Measurements from ENCODE around the gene TRIM34. TPM values are rescaled to one million over a fixed set of nuclear protein-coding genes. Genes with fewer than 3 reads are reported as not detected.

The TRIM34 gene, protein sequence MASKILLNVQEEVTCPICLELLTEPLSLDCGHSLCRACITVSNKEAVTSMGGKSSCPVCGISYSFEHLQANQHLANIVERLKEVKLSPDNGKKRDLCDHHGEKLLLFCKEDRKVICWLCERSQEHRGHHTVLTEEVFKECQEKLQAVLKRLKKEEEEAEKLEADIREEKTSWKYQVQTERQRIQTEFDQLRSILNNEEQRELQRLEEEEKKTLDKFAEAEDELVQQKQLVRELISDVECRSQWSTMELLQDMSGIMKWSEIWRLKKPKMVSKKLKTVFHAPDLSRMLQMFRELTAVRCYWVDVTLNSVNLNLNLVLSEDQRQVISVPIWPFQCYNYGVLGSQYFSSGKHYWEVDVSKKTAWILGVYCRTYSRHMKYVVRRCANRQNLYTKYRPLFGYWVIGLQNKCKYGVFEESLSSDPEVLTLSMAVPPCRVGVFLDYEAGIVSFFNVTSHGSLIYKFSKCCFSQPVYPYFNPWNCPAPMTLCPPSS
- 5.1 and 12.1 TPM in 2 replicates for total RNA-seq (2014; rRNA removed; shearing (Covaris generic))
- polyA plus RNA-seq (2016; fragmentation: Nextera tagmentation; extraction: Ambion mirVana): 3.9 and 4.0 TPM in 2 replicates

DNA sequence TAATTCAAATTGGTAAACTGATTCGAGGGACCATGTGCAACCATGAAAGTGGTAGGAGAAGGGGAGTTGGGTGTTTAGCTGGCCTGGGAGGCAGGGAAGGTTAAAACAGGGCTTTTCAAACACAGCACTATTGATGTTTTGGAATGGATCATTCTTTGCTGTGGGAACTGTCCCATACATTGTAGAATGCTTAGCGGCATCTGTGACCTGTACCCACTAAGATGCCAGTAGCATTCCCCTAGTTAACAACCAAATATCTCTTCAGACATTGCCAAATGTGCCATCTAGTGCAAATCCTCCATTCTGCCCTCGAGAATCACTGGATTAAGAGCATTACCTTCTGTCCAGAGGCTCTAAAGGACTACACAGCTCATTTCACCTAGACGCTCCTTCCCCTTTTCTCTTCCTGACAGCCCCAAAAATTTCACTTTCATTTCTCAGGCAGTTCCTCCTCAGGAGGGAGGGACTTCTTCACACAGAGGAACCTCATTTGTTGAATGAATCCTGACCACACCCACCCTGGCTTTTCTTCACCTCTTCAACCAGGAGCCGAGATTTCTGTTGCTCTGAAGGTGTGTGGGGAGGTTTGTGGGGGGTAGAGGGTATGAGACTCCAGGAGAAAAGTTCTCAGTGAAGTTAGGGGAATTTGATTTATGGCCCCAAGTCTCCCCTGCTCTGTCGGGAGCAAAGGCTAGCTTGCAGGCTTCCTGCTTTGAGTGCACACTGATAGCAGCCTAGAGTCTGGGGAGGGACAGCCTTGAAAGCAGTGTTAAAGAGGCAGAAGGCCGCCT is at the start of gene TRIM34:
TRIM34 (plus strand) TSS at position 513 of the 791 bp plus-strand sequence. CDS start 7,331 bp downstream, outside the sequence.
- in situ Hi-C loops (cut with MboI): no loop called here

DNA sequence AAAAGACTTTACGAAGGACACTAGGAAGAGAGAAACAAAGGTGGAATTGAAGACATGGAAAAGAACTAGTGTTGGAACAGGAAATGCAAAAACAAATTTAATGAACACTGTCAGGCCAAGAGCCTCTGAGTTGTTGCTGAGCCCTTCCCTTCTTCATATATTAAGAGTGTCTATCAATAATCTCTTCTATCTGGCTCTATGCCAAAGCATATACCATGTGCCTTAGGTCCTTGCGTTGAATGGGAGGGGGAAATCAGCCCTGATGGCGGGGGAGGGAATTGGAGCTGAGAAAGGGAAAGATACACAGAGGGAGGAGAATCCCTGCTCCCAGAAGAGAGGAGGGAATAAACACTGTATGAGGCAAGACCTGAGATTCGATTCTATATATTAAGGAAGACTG is 49.6 kb upstream of the TRIM34 start:
- no peak overlapping the region for H3K27ac ChIP-seq
- H3K36me3 ChIP-seq (ENCODE audit: low read depth): no peaks in the 10 kb centered on the region
- no peaks in the 10 kb centered on the region for H3K79me2 ChIP-seq (ENCODE audit: insufficient read depth)
- H2AFZ ChIP-seq: no peak overlapping the region
- H3K4me1 ChIP-seq (ENCODE audit: insufficient read depth): no peaks in the 10 kb centered on the region
- H4K20me1 ChIP-seq (ENCODE audit: insufficient read depth): no peaks in the 10 kb centered on the region
- H3K9me3 ChIP-seq (ENCODE audit: low read depth): no peaks in the 10 kb centered on the region
- H3K9ac ChIP-seq: no peak overlapping the region
- no peaks in the 10 kb centered on the region for H3K27me3 ChIP-seq (replicated peaks; ENCODE audit: insufficient read depth)
- no peaks in the 10 kb centered on the region for H3K9me2 ChIP-seq (ENCODE audit: insufficient read depth)
- no peak for DNase-seq
- H3K4me3 ChIP-seq: no peak overlapping the region
- in situ Hi-C loops (cut with MboI): no loop called here
- TF ChIP-seq EZH2 (IDR thresholded peaks at IDR 0.05; ENCODE audit: insufficient read depth, poor library complexity, severe bottlenecking): no peak
- no peak for TF ChIP-seq EZH2phosphoT487 (IDR thresholded peaks at IDR 0.05; ENCODE audit: insufficient read depth, low read depth)
- no peak overlapping the region for H3K4me2 ChIP-seq (ENCODE audit: unreplicated experiment)
- WGBS, 2 experiments (ENCODE audit: low coverage in 1 of 2, low lambda C conversion rate in 2 of 2, missing lambda C conversion rate in 2 of 2): 47 to 55% methylated on average over 4 of the region's 4 CpGs
- no peaks in the 10 kb centered on the region for H3F3A ChIP-seq (ENCODE audit: insufficient read depth)

More for the DNA sequence above, at the start of gene TRIM34:
- peak within 1 kb of the TSS; percentile 59 for H3K27ac ChIP-seq
- TF ChIP-seq EZH2phosphoT487 (IDR thresholded peaks at IDR 0.05; ENCODE audit: insufficient read depth, low read depth) (no peak), EZH2 (IDR thresholded peaks at IDR 0.05; ENCODE audit: insufficient read depth, poor library complexity, severe bottlenecking) (no peak)
- H3K36me3 ChIP-seq (ENCODE audit: low read depth): no peaks in the 10 kb centered on the region
- peak within 1 kb of the TSS; percentile 92 for H3K4me2 ChIP-seq (ENCODE audit: unreplicated experiment)
- no peaks in the 10 kb centered on the region for H3K9me2 ChIP-seq (ENCODE audit: insufficient read depth)
- H2AFZ ChIP-seq: peak within 1 kb of the TSS; percentile 97
- peak; percentile 85 for DNase-seq
- H3K79me2 ChIP-seq (ENCODE audit: insufficient read depth): no peaks in the 10 kb centered on the region
- no peaks in the 10 kb centered on the region for H4K20me1 ChIP-seq (ENCODE audit: insufficient read depth)
- H3K4me3 ChIP-seq: peak within 1 kb of the TSS; percentile 95
- no peaks in the 10 kb centered on the region for H3K9me3 ChIP-seq (ENCODE audit: low read depth)
- peak within 1 kb of the TSS; percentile 84 for H3K9ac ChIP-seq
- WGBS, 2 experiments (ENCODE audit: low coverage in 1 of 2, low lambda C conversion rate in 2 of 2, missing lambda C conversion rate in 2 of 2): 19 to 22% methylated on average over 7 of the region's 7 CpGs
- no peaks in the 10 kb centered on the region for H3K27me3 ChIP-seq (replicated peaks; ENCODE audit: insufficient read depth)
- peaks cover 22% of the 10 kb centered on the region for H3F3A ChIP-seq (ENCODE audit: insufficient read depth)
- peaks cover 42% of the 10 kb centered on the region for H3K4me1 ChIP-seq (ENCODE audit: insufficient read depth)

DNA sequence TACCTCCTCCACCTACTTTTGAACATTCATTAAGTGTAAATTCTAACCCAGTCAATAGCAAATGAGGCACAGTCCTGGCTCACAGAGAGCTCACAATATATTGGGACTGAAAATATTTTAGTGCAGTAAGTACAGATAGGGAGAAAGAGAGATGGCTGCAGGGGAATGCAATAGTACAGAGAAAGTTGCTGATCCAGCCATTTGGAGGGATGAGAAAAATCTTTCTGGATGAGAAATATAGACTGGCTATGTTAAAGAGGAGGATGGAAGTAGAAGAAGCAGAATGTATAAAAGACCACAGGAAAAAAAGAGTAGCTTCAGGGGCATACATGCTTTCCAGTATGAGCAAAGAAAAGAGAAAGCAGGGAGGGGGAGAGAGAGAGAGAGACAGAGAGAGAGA is 47.7 kb upstream of the TRIM34 start:
- no peak overlapping the region for H3K4me2 ChIP-seq (ENCODE audit: unreplicated experiment)
- no peaks in the 10 kb centered on the region for H3K9me2 ChIP-seq (ENCODE audit: insufficient read depth)
- H3K9me3 ChIP-seq (ENCODE audit: low read depth): no peaks in the 10 kb centered on the region
- no peaks in the 10 kb centered on the region for H3K36me3 ChIP-seq (ENCODE audit: low read depth)
- no peak overlapping the region for H3K9ac ChIP-seq
- TF ChIP-seq EZH2 (IDR thresholded peaks at IDR 0.05; ENCODE audit: insufficient read depth, poor library complexity, severe bottlenecking) (no peak), EZH2phosphoT487 (IDR thresholded peaks at IDR 0.05; ENCODE audit: insufficient read depth, low read depth) (no peak)
- H4K20me1 ChIP-seq (ENCODE audit: insufficient read depth): no peaks in the 10 kb centered on the region
- no peak overlapping the region for H3K4me3 ChIP-seq
- H3K27me3 ChIP-seq (replicated peaks; ENCODE audit: insufficient read depth): no peaks in the 10 kb centered on the region
- no peaks in the 10 kb centered on the region for H3F3A ChIP-seq (ENCODE audit: insufficient read depth)
- no peaks in the 10 kb centered on the region for H3K79me2 ChIP-seq (ENCODE audit: insufficient read depth)
- H3K4me1 ChIP-seq (ENCODE audit: insufficient read depth): no peaks in the 10 kb centered on the region
- no peak for DNase-seq
- no peak overlapping the region for H3K27ac ChIP-seq
- H2AFZ ChIP-seq: no peak overlapping the region
- in situ Hi-C loops (cut with MboI): no loop called here

DNA sequence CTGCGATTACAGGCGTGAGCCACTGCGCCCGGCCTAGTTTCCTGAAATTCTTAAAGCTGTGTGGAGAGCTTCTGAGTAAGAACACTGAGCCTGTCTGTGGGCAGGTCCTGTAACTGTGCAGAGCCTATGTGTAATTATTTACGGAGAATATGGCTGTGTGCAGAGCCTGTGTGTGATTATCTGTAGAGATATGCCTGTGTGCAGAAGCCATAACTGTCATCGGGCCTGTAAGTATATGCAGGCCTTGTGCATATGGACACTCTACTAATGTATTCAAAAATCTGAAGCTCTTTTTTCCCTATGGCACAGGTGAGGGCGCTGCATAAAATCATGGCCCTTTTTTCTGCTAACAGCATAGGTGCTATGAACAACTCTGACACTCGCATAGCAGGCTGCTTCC is 44.2 kb upstream of the TRIM34 start, which contains the start of gene OR52B6:
OR52B6 (plus strand) TSS at position 301 of the 400 bp plus-strand sequence; CDS start at position 301, 0 bp downstream.
- H3K9me3 ChIP-seq (ENCODE audit: low read depth): no peaks in the 10 kb centered on the region
- TF ChIP-seq EZH2phosphoT487 (IDR thresholded peaks at IDR 0.05; ENCODE audit: insufficient read depth, low read depth): no peak
- no peak for TF ChIP-seq EZH2 (IDR thresholded peaks at IDR 0.05; ENCODE audit: insufficient read depth, poor library complexity, severe bottlenecking)
- in situ Hi-C loops (cut with MboI): no loop called here
- H2AFZ ChIP-seq: no peak within 1 kb of the TSS
- H3K79me2 ChIP-seq (ENCODE audit: insufficient read depth): no peaks in the 10 kb centered on the region
- no peaks in the 10 kb centered on the region for H4K20me1 ChIP-seq (ENCODE audit: insufficient read depth)
- H3K4me3 ChIP-seq: no peak within 1 kb of the TSS
- no peak for DNase-seq
- no peaks in the 10 kb centered on the region for H3K27me3 ChIP-seq (replicated peaks; ENCODE audit: insufficient read depth)
- no peaks in the 10 kb centered on the region for H3K36me3 ChIP-seq (ENCODE audit: low read depth)
- no peaks in the 10 kb centered on the region for H3F3A ChIP-seq (ENCODE audit: insufficient read depth)
- H3K9me2 ChIP-seq (ENCODE audit: insufficient read depth): no peaks in the 10 kb centered on the region
- H3K4me2 ChIP-seq (ENCODE audit: unreplicated experiment): no peak within 1 kb of the TSS
- 66 to 77% methylated on average over 8 of the region's 8 CpGs for WGBS, 2 experiments (ENCODE audit: low coverage in 1 of 2, low lambda C conversion rate in 2 of 2, missing lambda C conversion rate in 2 of 2)
- no peak within 1 kb of the TSS for H3K27ac ChIP-seq
- no peak within 1 kb of the TSS for H3K9ac ChIP-seq
- no peaks in the 10 kb centered on the region for H3K4me1 ChIP-seq (ENCODE audit: insufficient read depth)
